Endothelial cell of umbilical vein (primary cell): ENCODE results near the gene CDH19. TPM values are rescaled to one million over a fixed set of nuclear protein-coding genes. Genes with fewer than 3 reads are reported as not detected.
A peak's percentile ranks its signal among the peaks of the same experiment; 100 is the strongest.

Source experiments
- BruUV-seq: library from RNA; stranded (reverse); fragments of 400-500 nt; replicated peaks from 2 replicates; lab custom pipeline; 2021; lab: Mats Ljungman, UMichigan
- CTCF ChIA-PET: fragments of 300-600, 350-600 bp; sonication (Branson Sonifier 250); formaldehyde crosslinking; loops from one replicate; lab custom pipeline; 2021; ENCODE audit warnings: antibody characterized with exemption, inconsistent platforms; lab: Charles Lee
- POLR2A ChIA-PET: fragments of 300-600, 350-600 bp; sonication (Branson Sonifier 250); formaldehyde crosslinking; loops from one replicate; lab custom pipeline; 2021; ENCODE audit warnings: antibody characterized with exemption, inconsistent platforms; lab: Charles Lee
- DNase-seq: peaks from one replicate; pipeline ENCODE4 v3.0.0-alpha.2; 2011; ENCODE audit warnings: low read depth, low spot score
- FAIRE-seq: peaks from 2 replicates; lab custom pipeline; 2011; peaks lifted over from hg19 to GRCh38; lab: Jason Lieb, UNC
- H2AFZ ChIP-seq: 2 replicates; pipeline ENCODE4 v1.6.0; 2012; ENCODE audit warnings: low read depth, low read length, control low read depth, inconsistent platforms
- H3K27ac ChIP-seq: 2 replicates; pipeline ENCODE4 v1.5.1; 2011; ENCODE audit warnings: low read depth, mild to moderate bottlenecking, control low read depth, low read length, moderate library complexity; ENCODE audit not compliant: insufficient read depth
- H3K27me3 ChIP-seq, 2 experiments: 2 replicates each; pipeline versions ENCODE4 v1.6.0 to v1.6.1; 2011; ENCODE audit warnings: low read length in 2 of 2, mixed read lengths in 1 of 2; ENCODE audit not compliant: control insufficient read depth in 2 of 2, insufficient read depth in 2 of 2
- H3K36me3 ChIP-seq, 2 experiments: 2 replicates in 1 of 2; 3 replicates in 1 of 2; pipeline ENCODE4 v1.5.1; 2011; ENCODE audit warnings: low read length in 2 of 2, mild to moderate bottlenecking in 1 of 2, moderate library complexity in 1 of 2; ENCODE audit not compliant: control insufficient read depth in 2 of 2, insufficient read depth in 2 of 2; ENCODE audit errors: extremely low read depth in 1 of 2
- H3K4me1 ChIP-seq: 3 replicates; pipeline ENCODE4 v1.5.1; 2011; ENCODE audit warnings: mild to moderate bottlenecking, low read length; ENCODE audit not compliant: control insufficient read depth, insufficient read depth; ENCODE audit errors: extremely low read depth
- H3K4me2 ChIP-seq: 2 replicates; pipeline ENCODE4 v1.6.1; 2011; ENCODE audit warnings: low read length, control low read depth, mixed read lengths; ENCODE audit not compliant: insufficient read depth
- H3K4me3 ChIP-seq, 3 experiments: fragments of 200-600 bp in 1 of 3; sonication (generic), shearing (Covaris generic) in 1 of 3; replicated peaks in 1 of 3; 2 replicates each; pipeline ENCODE4 v1.5.1; 2011 to 2016; ENCODE audit warnings: control low read depth in 3 of 3, low read length in 3 of 3, mild to moderate bottlenecking in 2 of 3, inconsistent platforms in 1 of 3, low read depth in 1 of 3, moderate library complexity in 1 of 3; ENCODE audit not compliant: insufficient read depth in 1 of 3
- H3K79me2 ChIP-seq: 2 replicates; pipeline ENCODE4 v1.6.0; 2012; ENCODE audit warnings: low read length, inconsistent platforms; ENCODE audit not compliant: control insufficient read depth, insufficient read depth
- H3K9ac ChIP-seq: replicated peaks from 2 replicates; pipeline ENCODE3; 2011; ENCODE audit warnings: low read length, control low read depth; ENCODE audit not compliant: insufficient read depth; ENCODE audit errors: extremely low read depth
- H3K9me1 ChIP-seq: replicated peaks from 3 replicates; pipeline ENCODE4 v1.6.0; 2011; ENCODE audit warnings: mild to moderate bottlenecking, low read length; ENCODE audit not compliant: control insufficient read depth, insufficient read depth; ENCODE audit errors: extremely low read depth
- H3K9me3 ChIP-seq: replicated peaks from 2 replicates; pipeline ENCODE4 v1.5.1; 2012; ENCODE audit warnings: low read length, inconsistent platforms; ENCODE audit not compliant: control insufficient read depth, insufficient read depth
- H4K20me1 ChIP-seq: replicated peaks from 2 replicates; pipeline ENCODE3; 2011; ENCODE audit warnings: mild to moderate bottlenecking, low read length; ENCODE audit not compliant: control insufficient read depth, insufficient read depth; ENCODE audit errors: extremely low read depth
- EZH2 ChIP-seq: IDR thresholded peaks from 2 replicates; pipeline ENCODE4 v1.6.1; 2012; ENCODE audit warnings: borderline replicate concordance, low read depth, mild to moderate bottlenecking, moderate library complexity, low read length, inconsistent platforms; ENCODE audit not compliant: severe bottlenecking
- FOS ChIP-seq: IDR thresholded peaks from 2 replicates; pipeline ENCODE4 v1.6.1; 2011; ENCODE audit warnings: mild to moderate bottlenecking, low read length, moderate library complexity, borderline replicate concordance; ENCODE audit not compliant: insufficient read depth
- GATA2 ChIP-seq: IDR thresholded peaks from 2 replicates; pipeline ENCODE4 v1.7.0; 2011; ENCODE audit warnings: low read depth, mild to moderate bottlenecking, moderate library complexity, mixed read lengths, low read length; ENCODE audit not compliant: insufficient read length, insufficient read depth
- JUN ChIP-seq: IDR thresholded peaks from 2 replicates; pipeline ENCODE4 v1.6.1; 2011; ENCODE audit warnings: borderline replicate concordance, low read depth; ENCODE audit not compliant: insufficient read length, insufficient read depth
- MAX ChIP-seq: IDR thresholded peaks from 2 replicates; pipeline ENCODE4 v1.6.1; 2011; ENCODE audit not compliant: insufficient read depth, insufficient read length
- MYC ChIP-seq: IDR thresholded peaks from one replicate; pipeline ENCODE4 v1.6.1; 2011; ENCODE audit warnings: mild to moderate bottlenecking, low read depth, low read length
- POLR2A ChIP-seq: IDR thresholded peaks from 2 replicates; pipeline ENCODE4 v1.6.1; 2012; ENCODE audit warnings: low read depth, mild to moderate bottlenecking, control low read depth, low read length
- POLR2AphosphoS5 ChIP-seq: IDR thresholded peaks from 2 replicates; pipeline ENCODE4 v1.6.1; 2012; ENCODE audit warnings: low read depth, mild to moderate bottlenecking, control low read depth, low read length, moderate library complexity; ENCODE audit not compliant: insufficient read depth
- dilution Hi-C: fragments of 300-500 bp; cut with MboI; formaldehyde crosslinking; loops from one replicate; pipeline ENCODE4 v1.15.0; 2019; ENCODE audit warnings: low sequenced_read_pairs; ENCODE audit not compliant: extremely low pct_ligation_motif_present
- intact Hi-C: fragments of 100-400 bp; cut with micrococcal nuclease; formaldehyde crosslinking; loops from one replicate; pipeline ENCODE4 v1.10.0; 2022
- polyA plus RNA-seq, 4 experiments: library from polyadenylated mRNA; depleted of rRNA in 3 of 4; stranded (reverse) in 3 of 4; unstranded in 1 of 4; fragments of >200 nt; gene quantifications; 2 replicates each; pipeline versions ENCODE4 v1.2.1 to v1.2.3, GENCODE V29; 2011 to 2012; ENCODE audit warnings: missing spikeins in 1 of 4
- total RNA-seq: library from RNA; stranded (reverse); gene quantifications from 2 replicates; pipeline ENCODE4 v1.2.3, GENCODE V29; 2021

Gene CDH19
- total and polyA plus RNA-seq, 2 donors (not counting 3 experiments of a cell fraction or from before 2014, with no cell fraction given): not detected

DNA sequence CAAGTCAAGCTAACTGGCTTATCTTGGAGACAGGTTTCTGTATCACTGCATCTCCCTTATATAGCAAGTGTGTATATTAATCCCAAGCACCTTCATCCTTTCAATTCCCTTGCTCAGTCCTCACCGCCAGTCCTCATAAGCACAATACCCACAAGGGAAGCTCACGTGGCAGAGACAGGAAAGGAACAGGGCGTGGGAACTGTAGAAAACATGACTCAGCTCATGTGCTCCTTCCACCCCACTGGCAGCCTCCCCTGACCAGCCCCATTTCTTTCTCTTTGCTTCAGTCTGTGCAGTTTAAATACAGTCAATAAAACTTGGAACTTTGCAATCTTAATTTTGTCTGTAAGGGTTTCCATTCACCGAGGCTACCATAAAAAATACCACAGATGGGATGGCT is 36.5 kb upstream of the CDH19 start:
- intact Hi-C loops: no loop called here
- peak overlapping the region; percentile 0 for H2AFZ ChIP-seq
- BruUV-seq: no TSS peak
- H3K4me1 ChIP-seq: peaks cover 9% of the 10 kb centered on the region
- H3K79me2 ChIP-seq: no peaks in the 10 kb centered on the region
- ChIA-PET CTCF (no interaction called here), POLR2A (no interaction called here)
- H3K4me3 ChIP-seq: no peak overlapping the region
- H3K27me3 ChIP-seq: no peaks in the 10 kb centered on the region
- no peaks in the 10 kb centered on the region for H4K20me1 ChIP-seq
- FAIRE-seq (peak; percentile 61), DNase-seq (peak; percentile 72)
- dilution Hi-C loops: no loop called here
- H3K4me2 ChIP-seq: no peak overlapping the region
- H3K9me3 ChIP-seq: no peaks in the 10 kb centered on the region
- no peaks in the 10 kb centered on the region for H3K9me1 ChIP-seq
- no peak overlapping the region for H3K9ac ChIP-seq
- H3K27ac ChIP-seq: no peak overlapping the region
- no peak for TF ChIP-seq EZH2
- peak; percentile 32 for TF ChIP-seq JUN
- TF ChIP-seq FOS: peak; percentile 63
- TF ChIP-seq MAX: peak; percentile 38
- no peak for TF ChIP-seq POLR2AphosphoS5
- TF ChIP-seq POLR2A: no peak
- no peak for TF ChIP-seq MYC
- no peak for TF ChIP-seq GATA2
- H3K36me3 ChIP-seq: no peaks in the 10 kb centered on the region
